RWPE1 (cell line): ENCODE data around the gene TRIM28.
"Not testable (repeated sequence)": the region's sequence is repeated elsewhere in the genome, so short reads cannot be mapped to it uniquely, and the experiment has no call there.

Experiments
- CTCF ChIA-PET: fragments of 350-600 bp; sonication (Branson Sonifier 250); formaldehyde crosslinking; extraction: SDS; loops from one replicate; lab custom pipeline; 2021; lab: Yijun Ruan, JAX
- POLR2A ChIA-PET: fragments of 400-600 bp; formaldehyde crosslinking; extraction: SDS; loops from one replicate; lab custom pipeline; 2020; ENCODE audit warnings: antibody characterized with exemption; ENCODE audit not compliant: low non-redundant PET; lab: Yijun Ruan, JAX
- DNase-seq: peaks from one replicate; pipeline ENCODE4 v3.0.0; 2012; ENCODE audit warnings: low spot score
- H3K27ac ChIP-seq: fragments of 450-650 bp; 2 replicates; pipeline ENCODE4 v1.5.1; 2017
- TF ChIP-seq, protein P1 (sequence below): fragments of 450-650 bp; conservative IDR thresholded peaks from 2 replicates; pipeline ENCODE4 v1.5.1; 2017; ENCODE audit warnings: low read depth, mild to moderate bottlenecking

Gene TRIM28

DNA sequence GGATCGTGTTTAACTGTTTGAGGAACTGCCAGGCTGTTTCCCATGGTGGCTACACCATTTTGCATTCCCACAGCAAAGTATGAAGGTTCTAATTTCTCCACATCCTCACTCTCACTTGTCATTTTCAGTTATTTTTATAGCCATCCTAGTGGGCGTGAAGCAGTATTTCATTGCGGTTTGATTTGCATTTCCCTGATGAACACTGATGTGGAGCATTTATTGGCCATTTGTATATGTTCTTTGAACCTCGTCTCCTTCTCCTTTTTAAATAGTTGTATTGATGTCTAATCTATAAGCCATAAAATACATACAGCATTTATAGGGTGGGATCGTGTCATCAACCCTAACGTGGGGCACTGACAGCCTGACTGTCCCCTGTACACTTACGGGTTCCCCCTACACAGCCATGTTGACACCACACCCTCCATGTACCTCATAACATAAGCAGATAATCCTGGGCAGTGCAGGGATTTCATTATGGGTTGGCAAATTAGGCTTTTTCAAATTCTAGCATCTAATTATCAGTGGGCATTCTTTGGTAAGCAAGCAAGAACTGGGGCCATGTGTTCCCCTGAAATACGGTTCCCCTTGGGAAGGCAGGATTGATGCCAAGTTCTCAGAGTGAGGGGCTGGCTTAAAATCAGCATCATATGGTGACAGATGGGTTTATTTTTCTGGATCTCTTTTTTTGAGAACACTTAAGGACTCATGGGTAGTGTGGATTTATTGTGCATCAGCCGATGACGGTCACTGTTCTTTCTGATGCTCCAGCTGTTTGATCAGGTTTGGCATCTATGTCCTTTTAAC, 12.6 kb upstream of the TRIM28 start:
- POLR2A ChIA-PET, result no interaction called here
- DNase-seq, result no peak
- no peak overlapping the region for H3K27ac ChIP-seq
- TF ChIP-seq, protein P1, sequence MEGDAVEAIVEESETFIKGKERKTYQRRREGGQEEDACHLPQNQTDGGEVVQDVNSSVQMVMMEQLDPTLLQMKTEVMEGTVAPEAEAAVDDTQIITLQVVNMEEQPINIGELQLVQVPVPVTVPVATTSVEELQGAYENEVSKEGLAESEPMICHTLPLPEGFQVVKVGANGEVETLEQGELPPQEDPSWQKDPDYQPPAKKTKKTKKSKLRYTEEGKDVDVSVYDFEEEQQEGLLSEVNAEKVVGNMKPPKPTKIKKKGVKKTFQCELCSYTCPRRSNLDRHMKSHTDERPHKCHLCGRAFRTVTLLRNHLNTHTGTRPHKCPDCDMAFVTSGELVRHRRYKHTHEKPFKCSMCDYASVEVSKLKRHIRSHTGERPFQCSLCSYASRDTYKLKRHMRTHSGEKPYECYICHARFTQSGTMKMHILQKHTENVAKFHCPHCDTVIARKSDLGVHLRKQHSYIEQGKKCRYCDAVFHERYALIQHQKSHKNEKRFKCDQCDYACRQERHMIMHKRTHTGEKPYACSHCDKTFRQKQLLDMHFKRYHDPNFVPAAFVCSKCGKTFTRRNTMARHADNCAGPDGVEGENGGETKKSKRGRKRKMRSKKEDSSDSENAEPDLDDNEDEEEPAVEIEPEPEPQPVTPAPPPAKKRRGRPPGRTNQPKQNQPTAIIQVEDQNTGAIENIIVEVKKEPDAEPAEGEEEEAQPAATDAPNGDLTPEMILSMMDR, result no peak
- CTCF ChIA-PET, result no interaction called here

- no peak overlapping the region for H3K27ac ChIP-seq
- POLR2A ChIA-PET, result no interaction called here
- CTCF ChIA-PET, result interaction anchor here (0.8 kb wide), 1 partner anchor 15 kb away, joined by 3 read pairs; no protein-coding TSS in a partner anchor
- DNase-seq, result no peak
- TF ChIP-seq, protein P1, result no peak
These were observed 8.0 kb upstream of the TRIM28 start for GRCh38 chr19:58535857-58536256.

DNA sequence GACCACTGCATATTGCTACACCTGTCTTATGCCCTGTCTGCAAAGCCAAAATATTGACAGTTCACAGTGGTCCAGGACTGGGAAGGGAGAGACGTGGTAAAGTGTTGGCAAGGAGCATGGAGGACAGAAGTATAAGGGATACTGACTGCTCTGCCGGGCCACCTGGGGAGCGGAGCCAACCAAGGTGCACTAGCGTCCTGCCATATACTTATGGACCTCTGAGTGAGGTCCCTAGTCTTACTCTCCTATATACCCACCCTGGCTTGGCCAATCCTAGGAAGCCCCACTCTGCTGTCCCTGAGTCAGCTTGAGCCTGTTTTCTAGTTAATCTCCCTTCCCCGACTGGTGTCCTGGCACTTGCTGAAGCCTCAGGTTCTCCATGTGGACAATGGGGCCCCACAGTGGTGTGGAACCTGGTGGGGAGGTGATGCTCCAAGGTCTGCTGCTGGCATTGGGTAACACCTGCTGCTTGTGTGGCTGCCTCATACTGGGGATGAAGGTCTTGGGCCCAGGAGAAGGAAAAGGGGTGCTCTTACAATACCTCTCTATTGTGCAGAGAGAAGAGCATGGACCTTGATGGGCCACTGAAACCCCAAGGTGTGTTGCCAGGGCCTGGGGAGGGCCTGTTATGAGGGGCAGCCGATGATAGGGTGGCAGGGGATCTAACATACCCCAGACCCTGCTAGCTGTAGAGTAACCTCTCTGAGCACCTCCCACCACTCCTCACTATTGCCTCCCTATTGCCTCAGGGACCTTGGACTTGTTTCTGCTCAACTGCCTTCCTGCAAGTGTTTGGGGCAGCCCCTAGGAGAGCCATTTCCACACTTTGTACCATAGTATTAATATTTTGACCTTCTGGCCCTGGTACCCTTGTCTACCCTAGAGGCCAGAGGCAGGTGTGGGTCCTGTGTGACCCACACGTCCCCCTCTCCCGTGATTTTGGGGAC, 6.7 kb upstream of the TRIM28 start:
- TF ChIP-seq, protein P1, result no peak
- H3K27ac ChIP-seq, result no peak overlapping the region
- ChIA-PET POLR2A (no interaction called here), CTCF (no interaction called here)
- DNase-seq, result no peak

DNA sequence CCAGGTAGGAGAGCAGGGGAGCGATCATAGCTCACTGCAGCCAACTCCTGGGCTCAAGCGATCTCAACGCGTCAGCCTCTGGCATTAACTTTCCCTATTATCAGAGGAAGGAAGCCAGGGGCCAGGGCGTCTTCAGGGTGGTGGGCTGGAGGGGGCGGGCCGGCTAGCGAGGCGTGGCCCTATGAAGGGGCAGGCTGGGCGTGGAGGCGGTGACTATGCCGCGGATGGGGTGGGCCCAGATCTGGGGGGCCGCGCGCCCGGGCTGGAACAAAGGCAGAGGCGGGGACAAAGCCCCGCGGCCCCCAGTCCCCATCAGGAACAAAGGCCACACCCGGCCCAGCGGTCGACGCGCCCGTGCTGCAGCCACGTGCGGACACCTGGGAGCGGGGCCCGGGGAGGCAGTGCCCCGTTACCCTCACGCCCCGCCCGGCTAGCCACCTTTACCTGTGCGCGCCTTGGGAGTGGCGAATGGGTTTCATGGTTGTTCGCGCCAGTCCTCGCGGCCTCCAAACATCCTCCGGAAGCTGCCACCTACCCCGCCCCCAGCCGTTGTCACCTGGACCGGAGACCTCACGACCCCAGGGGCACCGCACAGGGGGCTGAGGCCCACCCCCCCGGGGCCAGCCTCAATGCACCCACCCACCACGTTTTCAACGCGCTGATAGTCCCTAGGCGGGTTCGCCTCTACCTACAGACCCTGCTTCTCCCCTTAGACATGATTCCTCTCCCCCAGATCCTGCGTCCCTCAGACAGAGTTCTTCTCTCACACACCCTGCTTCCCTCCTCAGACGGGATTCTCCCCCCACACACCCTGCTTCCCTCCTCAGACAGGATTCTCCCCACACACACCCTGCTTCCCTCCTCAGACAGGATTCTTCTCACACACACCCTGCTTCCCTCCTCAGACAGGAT, 5.4 kb upstream of the TRIM28 start:
- no peak overlapping the region for H3K27ac ChIP-seq
- TF ChIP-seq, protein P1, result no peak
- POLR2A ChIA-PET, result no interaction called here
- no peak for DNase-seq
- CTCF ChIA-PET, result no interaction called here

- H3K27ac ChIP-seq, DNase-seq, CTCF ChIA-PET, POLR2A ChIA-PET: not testable (repeated sequence)
These were observed 4.7 kb upstream of the TRIM28 start for GRCh38 chr19:58539169-58539559.

- CTCF ChIA-PET, result interaction anchor here (1.5 kb wide), 1 partner anchor 23 kb away, joined by 11 read pairs; the partner anchor contains the start of gene ZBTB45
These were observed 1.1 kb upstream of the TRIM28 start for GRCh38 chr19:58542641-58543372.

More at GRCh38 chr19:58542641-58543372, 1.1 kb upstream of the TRIM28 start:
- DNase-seq, result not testable (repeated sequence)
- POLR2A ChIA-PET, result interaction anchor here (0.6 to 1.7 kb wide), 4 partner anchors 14 to 151 kb away, joined by 3 to 6 read pairs (median 4); partner anchors contain the start of gene UBE2M
- peak overlapping the region; percentile 99 for H3K27ac ChIP-seq
